Measurements from ENCODE around the gene VTI1A. TPM values are rescaled to one million over a fixed set of nuclear protein-coding genes. Genes with fewer than 3 reads are reported as not detected.
A peak's percentile ranks its signal among the peaks of the same experiment; 100 is the strongest.

The VTI1A gene
- total RNA-seq, 1 experiment from 2014 or later = 22.0 TPM

DNA sequence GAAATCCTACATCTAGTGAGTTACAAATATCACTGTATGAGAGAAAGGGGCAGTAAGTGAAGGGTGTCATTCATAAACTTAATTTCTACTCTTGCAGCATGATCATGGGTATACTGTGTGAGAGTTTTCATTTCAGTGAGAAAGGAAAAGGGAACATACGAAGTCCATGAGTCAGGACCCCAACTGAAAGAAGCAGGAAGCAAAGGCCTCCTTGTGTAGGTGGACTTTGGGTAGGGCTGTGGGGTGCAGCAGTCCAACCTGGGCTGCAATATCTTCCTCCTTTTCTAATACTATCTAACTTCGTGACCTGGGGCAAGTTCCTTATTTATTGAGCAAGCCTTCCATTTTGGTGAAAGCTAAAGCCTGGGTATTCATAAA is 254.9 kb downstream of the VTI1A start:
- H2BK20ac ChIP-seq (ENCODE audit: low read depth, low read length, poor library complexity, severe bottlenecking) = no peak overlapping the region
- no peak overlapping the region for H2BK120ac ChIP-seq (ENCODE audit: low read depth, low read length, poor library complexity, severe bottlenecking)
- H3K14ac ChIP-seq (ENCODE audit: insufficient read depth, low read length) = no peak overlapping the region
- no peak overlapping the region for H2BK15ac ChIP-seq (ENCODE audit: low read depth, low read length)
- no peaks in the 10 kb centered on the region for H3K4me1 ChIP-seq (ENCODE audit: insufficient read depth, low read length)
- H3K23ac ChIP-seq (ENCODE audit: insufficient read length, low read depth, low read length) = no peak overlapping the region
- H3T11ph ChIP-seq (ENCODE audit: low read length) = no peak overlapping the region
- 0 out of 7 replicates have a peak, but pooled peaks cover 0 to 3% (median 0%) of the 10 kb centered on the region in 3 experiments for H3K36me3 Mint-ChIP-seq (ENCODE audit: insufficient read depth in 1 of 3, low read depth in 3 of 3)
- H3K56ac ChIP-seq (ENCODE audit: insufficient read length, low read depth, low read length) = no peak overlapping the region
- no peak overlapping the region for H3K9ac ChIP-seq (ENCODE audit: extremely low read depth, insufficient read length, low read length)
- no peaks in the 10 kb centered on the region for H3K27me3 ChIP-seq (ENCODE audit: insufficient read depth, low read length)
- no peak overlapping the region for H4K91ac ChIP-seq (ENCODE audit: insufficient read length, low read depth, low read length)
- H3K9me3 Mint-ChIP-seq = no peaks in the 10 kb centered on the region
- H3K27ac ChIP-seq (ENCODE audit: insufficient read length, low read depth, low read length) = no peak overlapping the region
- H4K8ac ChIP-seq (replicated peaks; ENCODE audit: insufficient read length, low read depth, low read length) = no peak overlapping the region
- H3K4me1 Mint-ChIP-seq = peaks cover 8 to 14% of the 10 kb centered on the region in 2 experiments
- no peak overlapping the region for H3K4me3 Mint-ChIP-seq
- H4K5ac ChIP-seq (ENCODE audit: insufficient read length, low read depth, low read length) = no peak overlapping the region
- no peaks in the 10 kb centered on the region for H3K79me1 ChIP-seq (ENCODE audit: insufficient read depth, low read depth, low read length, poor library complexity, severe bottlenecking)
- H2AK5ac ChIP-seq (ENCODE audit: insufficient read length, low read length) = no peak overlapping the region
- H4K20me1 ChIP-seq (ENCODE audit: control insufficient read depth, insufficient read depth, insufficient read length) = no peaks in the 10 kb centered on the region
- no peak for DNase-seq
- H3K27ac Mint-ChIP-seq = peak overlapping the region in 1 of 3 experiments; percentile 32; a peak in 2 of 7 replicates
- TF ChIP-seq, protein P1, sequence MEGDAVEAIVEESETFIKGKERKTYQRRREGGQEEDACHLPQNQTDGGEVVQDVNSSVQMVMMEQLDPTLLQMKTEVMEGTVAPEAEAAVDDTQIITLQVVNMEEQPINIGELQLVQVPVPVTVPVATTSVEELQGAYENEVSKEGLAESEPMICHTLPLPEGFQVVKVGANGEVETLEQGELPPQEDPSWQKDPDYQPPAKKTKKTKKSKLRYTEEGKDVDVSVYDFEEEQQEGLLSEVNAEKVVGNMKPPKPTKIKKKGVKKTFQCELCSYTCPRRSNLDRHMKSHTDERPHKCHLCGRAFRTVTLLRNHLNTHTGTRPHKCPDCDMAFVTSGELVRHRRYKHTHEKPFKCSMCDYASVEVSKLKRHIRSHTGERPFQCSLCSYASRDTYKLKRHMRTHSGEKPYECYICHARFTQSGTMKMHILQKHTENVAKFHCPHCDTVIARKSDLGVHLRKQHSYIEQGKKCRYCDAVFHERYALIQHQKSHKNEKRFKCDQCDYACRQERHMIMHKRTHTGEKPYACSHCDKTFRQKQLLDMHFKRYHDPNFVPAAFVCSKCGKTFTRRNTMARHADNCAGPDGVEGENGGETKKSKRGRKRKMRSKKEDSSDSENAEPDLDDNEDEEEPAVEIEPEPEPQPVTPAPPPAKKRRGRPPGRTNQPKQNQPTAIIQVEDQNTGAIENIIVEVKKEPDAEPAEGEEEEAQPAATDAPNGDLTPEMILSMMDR (conservative IDR thresholded peaks at IDR 0.05) = no peak
- no peak overlapping the region for H2BK12ac ChIP-seq (ENCODE audit: insufficient read length, low read depth, low read length)
- H3K9me3 ChIP-seq (ENCODE audit: control insufficient read depth, low read depth, low read length) = no peaks in the 10 kb centered on the region
- H3K79me2 ChIP-seq (ENCODE audit: insufficient read depth, low read length) = no peaks in the 10 kb centered on the region
- no peak overlapping the region for H3K18ac ChIP-seq (ENCODE audit: insufficient read length, low read depth, low read length)
- H3K27me3 Mint-ChIP-seq (ENCODE audit: low read depth) = no peaks in the 10 kb centered on the region
- no peaks in the 10 kb centered on the region for H3K23me2 ChIP-seq (ENCODE audit: insufficient read length, low read depth, low read length, poor library complexity, severe bottlenecking)
- no peak overlapping the region for H3K4me2 ChIP-seq (ENCODE audit: insufficient read depth, insufficient read length, low read length)
- no CpG with 5 or more reads among the region's 2 CpGs for WGBS (ENCODE audit: extremely low coverage, insufficient read length, low lambda C conversion rate)
- no peak overlapping the region for H2BK5ac ChIP-seq (ENCODE audit: insufficient read length, low read length)
- H3K4ac ChIP-seq (ENCODE audit: low read depth, low read length) = no peak overlapping the region
- H2AFZ ChIP-seq (ENCODE audit: low read length) = no peak overlapping the region

All from H9 (cell line).